NOMO-1 treated with DMSO at 0.1 percent for 48 hours (cell line): Measurements from ENCODE around the gene SPATA33.

Experiments used
- DNase-seq: peaks from one replicate; lab custom pipeline; 2025; ENCODE audit not compliant: unreplicated experiment; lab: John Stamatoyannopoulos, UW

The SPATA33 gene

DNA sequence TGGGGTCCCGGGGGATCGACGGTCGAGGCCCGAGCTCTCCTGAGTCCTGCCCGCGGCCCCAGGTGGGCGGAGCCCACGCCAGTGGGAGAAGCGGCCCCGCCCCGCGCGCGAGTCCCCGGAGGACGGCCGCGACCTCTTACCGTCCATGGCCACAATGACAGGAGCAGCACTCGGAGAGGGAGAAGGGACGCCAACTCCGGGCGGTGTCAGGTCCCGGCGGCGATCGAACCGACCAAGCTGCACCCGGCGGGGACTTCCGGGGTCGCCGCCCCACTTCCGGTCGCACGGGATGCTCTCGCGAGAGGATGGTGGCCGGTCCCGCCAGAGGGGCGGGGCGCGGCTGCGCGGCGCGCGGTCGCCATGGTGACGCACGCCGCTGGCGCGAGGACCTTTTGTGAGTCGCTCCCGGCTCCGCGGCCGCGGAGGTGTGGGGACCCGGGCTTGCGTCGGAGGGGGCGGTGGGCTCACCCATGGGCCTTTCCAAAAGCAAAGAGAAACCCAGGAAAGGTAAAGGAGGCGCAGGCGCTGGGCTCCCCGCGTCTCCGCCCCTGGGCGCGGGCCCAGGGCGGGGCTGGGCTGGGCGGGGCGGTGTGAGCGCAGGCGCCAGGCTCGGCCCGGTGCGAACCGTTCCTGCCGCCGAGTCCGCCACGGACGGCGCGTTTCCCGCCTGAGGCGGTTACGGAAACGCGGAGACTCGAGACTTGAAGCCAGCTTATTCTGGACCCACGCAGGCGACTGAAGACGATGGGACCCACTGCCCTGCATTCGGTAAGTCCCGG is at the start of gene SPATA33, which contains the start of gene CHMP1A:
Gene SPATA33, plus strand, starts transcription at position 395 of the 779 bp plus-strand sequence. Its CDS starts 76 bp downstream, at position 471.
Gene CHMP1A, minus strand, starts transcription at position 267 of the 779 bp plus-strand sequence. Its CDS starts 120 bp downstream, at position 147.
- peak; percentile 68 for DNase-seq

DNA sequence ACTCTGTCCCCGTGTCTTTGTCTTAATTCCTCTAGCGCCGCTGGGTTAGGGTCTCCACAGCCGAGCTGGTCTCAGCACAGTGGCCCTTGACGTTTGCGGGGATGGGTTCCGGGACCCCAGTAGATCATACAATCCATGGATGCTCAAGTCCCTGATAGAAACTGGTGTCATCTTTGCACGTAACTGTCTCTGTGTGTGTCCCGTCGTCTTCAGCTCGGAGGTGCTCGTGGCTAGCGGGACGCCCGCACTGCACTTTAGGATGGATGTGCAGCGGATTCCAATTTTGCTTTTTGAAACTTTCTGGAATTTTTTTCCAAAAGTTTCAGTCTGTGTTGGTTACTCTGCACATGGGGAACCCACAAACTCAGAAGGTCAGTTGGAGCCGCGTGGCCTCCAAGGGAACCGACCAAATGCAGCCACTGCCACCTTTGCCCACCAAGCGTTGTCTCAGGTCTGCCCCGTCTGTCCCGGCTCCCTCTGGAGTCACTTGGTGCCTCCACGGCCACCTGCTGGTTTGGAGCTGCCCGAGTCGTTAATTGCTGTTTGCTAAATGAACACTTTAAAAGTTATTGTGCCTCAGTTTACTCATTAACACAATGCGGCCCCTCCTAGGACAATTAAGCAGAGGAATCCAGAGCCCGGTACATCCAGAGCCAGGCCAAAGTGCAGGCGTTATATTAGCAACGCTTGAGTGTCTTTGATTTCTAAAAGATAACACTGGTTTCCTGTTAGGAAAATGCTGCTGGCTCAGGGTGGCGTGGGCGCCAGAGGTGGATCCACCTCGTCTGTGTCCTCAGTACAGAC is 49.5 kb upstream of the SPATA33 start:
- no peak for DNase-seq

DNA sequence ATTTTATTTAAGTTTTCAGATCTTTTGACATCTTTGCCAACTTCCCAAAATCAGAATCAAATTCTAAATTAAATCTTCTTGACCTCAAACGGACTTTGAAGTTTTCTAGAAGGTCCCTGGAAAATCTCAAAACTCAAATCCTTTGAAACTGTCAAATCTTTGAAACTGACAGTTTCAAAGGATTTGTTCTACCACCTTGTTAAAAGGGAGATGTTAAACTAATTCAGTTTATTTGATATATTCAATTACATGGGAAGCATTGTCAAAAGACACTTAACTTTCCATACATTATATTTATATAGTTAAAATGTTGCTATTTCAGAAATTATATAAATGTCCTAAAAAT is 47.6 kb upstream of the SPATA33 start:
- no peak for DNase-seq

DNA sequence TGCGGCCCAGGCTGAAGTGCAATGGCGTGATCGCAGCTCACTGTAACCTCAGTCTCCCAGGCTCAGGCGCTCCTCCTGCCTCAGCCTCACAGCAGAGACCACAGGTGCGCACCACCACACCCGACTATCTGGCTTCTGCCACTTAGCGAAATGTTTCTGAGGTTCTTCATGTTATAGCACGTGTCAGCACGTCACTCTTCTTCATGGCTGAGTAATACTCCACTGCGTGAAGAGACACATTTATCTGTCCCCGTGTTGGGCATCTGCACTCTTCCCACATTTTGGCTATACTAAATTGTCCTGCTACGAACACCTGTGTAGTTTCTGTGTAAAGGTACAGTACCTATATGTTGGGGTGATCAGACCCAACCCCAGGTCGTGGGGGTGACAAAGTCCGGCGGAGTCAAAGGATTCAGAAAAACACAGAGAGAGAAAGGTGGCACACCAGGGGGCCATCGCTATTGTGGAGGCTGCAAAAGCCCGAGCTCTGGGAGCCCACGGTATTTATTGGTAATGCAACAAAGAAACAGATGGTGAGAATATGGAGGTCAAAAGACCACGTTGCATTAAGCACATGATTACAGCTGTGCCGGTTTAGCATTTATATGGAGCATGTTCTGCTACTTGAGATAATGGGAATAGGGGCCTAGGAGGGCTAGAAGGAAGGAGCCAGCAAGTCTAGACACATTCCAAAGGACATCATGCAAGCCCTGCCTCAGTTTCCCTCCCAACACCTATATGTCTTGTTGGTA is 45.0 kb upstream of the SPATA33 start:
- no peak for DNase-seq

GRCh38 chr16:89613231-89613953 is 44.2 kb upstream of the SPATA33 start, which contains the start of gene DPEP1:
DPEP1 (plus strand) TSS chr16:89613642; CDS start chr16:89630411, 16,769 bp downstream.
- no peak for DNase-seq

GRCh38 chr16:89613954-89614459 is 43.6 kb upstream of the SPATA33 start:
- DNase-seq, result no peak

- DNase-seq, result no peak
Observed at GRCh38 chr16:89615176-89615575, 42.5 kb upstream of the SPATA33 start.

GRCh38 chr16:89615596-89616090 is 42.0 kb upstream of the SPATA33 start:
- DNase-seq, result no peak

DNA sequence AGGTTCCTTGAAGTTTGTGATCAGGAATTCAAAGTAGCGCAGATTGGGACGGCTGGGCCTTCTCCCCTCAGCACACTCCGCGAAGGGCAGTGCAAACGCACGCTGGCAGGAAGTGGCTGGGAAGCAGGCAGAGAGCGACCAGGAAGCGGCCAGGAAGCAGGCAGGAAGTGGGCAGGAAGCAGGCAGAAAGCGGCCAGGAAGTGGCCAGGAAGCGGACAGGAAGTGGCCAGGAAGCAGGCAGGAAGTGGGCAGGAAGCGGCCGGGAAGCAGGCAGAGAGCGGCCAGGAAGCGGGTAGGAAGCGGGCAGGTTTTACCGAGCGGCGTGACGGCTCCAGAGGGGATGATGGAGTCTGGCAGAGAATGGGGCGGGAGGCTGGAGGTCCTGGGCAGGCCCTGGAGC is 41.0 kb upstream of the SPATA33 start:
- no peak for DNase-seq

DNA sequence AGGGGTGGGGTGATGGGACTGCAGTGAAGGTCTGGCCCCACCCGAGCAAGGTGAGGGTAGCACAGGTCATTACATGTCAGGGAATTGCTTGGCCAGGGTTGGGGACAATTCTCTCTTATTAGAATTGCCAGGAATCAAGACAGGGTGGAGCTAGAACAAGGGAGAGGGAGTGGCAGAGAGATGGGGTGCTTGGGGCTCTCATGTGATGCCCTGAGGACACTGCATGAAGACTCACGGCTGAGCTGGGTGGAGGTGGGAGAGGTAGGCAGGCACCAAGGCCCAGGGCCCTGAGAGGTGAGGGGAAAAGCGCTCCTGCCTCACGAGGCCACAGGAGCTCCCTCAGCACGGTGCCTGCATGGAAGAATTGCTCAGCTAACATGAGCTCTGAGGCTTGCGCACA is 40.6 kb upstream of the SPATA33 start:
- no peak for DNase-seq

- no peak for DNase-seq
Observed at GRCh38 chr16:89618109-89618998, 39.3 kb upstream of the SPATA33 start.

DNA sequence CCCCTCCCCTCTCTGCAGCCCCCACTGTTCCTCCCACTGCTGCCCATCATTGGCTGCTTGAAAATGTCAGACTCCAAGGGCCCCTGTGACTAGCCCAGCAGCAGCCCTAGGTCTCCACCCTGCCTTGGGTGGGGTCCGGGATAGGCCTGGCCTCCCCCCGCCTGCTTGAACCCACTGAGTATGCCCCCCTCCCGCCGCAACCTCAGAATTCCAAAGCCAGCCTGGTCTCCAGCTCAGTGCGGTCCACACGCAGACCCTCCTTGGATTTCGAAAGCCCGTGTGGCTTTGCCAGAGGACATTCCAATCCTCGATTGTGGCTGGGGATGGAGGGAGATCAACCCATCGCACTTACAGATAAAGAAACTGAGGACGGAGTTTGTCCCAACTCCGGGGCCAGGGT is 37.8 kb upstream of the SPATA33 start:
- DNase-seq, result no peak

- DNase-seq, result no peak
Observed at GRCh38 chr16:89620406-89620841, 37.2 kb upstream of the SPATA33 start.

GRCh38 chr16:89621136-89621697 is 36.4 kb upstream of the SPATA33 start:
- no peak for DNase-seq

DNA sequence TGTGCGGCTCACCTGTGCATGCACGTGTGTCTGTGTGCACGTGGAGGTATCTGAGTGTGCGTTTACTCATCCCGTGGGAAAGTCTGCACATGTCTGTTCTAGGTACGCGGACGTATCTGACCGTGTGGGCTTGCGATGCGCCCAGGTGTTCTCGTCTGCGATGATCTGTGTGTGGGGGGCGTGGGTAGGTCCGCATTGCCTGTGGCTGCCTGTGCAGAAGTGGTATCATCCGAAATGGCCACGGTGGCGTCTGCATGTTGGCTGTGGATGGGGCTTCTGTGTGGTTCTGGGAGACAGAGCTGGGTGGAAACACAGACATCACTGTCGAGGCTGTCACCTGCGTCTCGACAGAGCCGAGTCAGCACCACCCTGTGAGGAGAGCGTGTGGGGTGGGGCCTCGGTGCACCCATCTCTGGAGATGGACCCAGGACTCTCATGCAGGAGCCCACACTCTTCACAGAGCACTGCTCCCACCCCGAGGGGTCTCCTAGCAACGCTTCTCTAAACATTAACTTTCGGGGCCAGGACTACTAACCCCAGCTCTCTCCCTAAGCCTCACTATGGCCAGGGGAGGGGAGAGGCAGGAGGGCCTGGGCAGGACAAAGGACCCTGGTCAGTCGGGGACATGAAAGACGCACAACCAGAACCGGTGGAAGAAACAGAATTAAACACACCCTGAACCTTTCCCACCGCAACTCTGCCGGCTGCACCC is 35.8 kb upstream of the SPATA33 start:
- DNase-seq, result no peak

DNA sequence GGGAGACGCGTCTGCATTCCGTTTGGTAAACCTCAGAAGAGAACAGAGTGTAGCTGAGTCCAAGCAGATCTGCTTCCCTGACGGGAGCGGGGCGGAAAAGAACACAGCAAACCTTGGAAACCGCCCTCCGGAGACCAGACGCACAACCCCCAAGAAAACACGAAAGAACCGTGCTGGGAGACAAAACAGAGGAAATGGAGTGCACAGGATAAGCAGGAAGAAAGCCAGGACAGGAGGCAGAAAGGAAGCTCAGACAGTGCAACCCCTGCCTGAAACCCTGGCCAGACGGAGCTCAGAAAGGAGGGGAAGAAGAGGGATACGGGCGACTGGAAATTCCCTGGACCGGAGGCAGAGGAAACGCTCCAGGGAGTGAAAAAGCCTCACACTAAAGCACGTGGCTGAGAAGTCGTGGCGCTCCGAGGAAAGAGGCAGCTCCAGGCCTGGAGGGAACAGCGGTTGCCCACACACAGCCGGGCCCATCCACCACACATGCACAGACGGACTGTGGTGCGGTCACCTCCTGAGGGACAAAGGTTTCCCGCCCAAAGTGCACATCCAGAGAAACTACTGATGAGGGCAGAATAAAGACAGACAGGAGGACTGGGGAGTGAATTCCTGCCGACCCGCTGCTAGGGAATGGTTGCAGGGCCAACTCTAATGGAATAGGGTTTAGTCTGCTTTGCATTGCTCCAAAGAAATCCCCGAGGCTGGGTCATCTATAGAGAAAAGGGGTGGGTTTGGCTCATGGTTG is 34.0 kb upstream of the SPATA33 start:
- no peak for DNase-seq
